NCI-H345 treated with DMSO at 0.1 percent for 48 hours (cell line): ENCODE results near the gene DYNLT2.
"Not testable (repeated sequence)": the region's sequence is repeated elsewhere in the genome, so short reads cannot be mapped to it uniquely, and the experiment has no call there.

Experiments used
- DNase-seq: peaks from one replicate; lab custom pipeline; 2025; ENCODE audit not compliant: unreplicated experiment; lab: John Stamatoyannopoulos, UW

DYNLT2 gene

DNA sequence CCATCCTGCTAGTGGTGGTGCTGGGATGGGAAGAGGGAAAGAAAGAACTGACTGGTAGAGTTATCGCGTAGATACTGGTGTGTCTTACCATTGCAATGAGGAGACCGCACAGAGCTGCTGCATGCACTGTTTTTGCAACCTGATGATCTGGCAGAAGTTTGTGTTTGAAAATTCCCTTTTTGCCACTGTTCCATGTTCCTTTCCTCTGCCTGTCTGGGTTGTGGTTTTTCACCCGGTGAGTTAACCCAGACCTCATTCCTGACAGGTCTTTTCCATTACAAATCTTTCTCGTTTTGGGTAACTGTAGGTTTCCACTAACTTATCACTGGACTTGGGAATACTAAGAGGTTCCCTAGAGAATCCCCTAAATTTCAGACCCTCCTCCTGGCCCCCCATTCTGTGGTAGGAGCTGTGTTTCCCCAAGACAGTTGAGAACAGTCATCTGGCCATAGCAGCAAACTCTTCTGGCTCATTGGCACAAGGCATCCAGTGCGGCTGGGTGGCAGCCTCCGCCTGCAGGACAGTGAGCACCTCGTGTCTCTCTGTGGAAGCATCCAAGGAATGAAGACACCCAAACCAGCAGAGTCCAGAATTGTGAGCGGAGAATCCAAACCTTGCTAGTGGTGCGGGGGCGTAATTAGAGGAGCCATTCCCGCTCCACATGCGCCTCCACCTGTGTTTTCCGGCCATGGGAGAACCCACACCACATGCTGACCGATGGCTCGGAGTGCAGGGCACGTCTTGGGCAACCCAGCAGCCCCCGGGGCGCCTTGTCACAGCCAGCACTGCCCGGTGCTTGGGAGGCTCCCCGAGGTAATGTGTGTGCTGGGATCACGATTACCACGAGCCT is 32.8 kb upstream of the DYNLT2 start:
- no peak for DNase-seq

- DNase-seq, result no peak
Measured at GRCh38 chr6:169783401-169783800, 32.0 kb upstream of the DYNLT2 start.

DNA sequence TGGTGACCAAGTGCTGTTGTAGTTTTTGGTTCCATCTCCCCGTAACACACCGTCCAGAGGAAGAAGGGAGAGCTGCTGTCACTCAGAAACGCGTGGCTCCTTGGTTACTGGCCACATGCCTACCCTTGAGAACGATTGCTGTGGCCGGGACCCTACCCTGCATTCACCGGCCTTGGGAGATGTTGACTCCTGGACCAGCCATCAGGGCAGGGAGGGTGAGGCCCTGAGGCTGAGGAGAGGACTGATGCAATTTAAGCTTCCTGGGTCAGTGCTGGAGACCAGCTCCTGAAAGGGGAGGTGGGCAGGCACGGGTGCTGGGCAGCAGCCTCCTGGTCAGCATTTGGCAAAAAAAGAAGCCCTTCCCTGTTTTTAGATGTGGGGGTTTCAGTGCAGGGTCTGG is 31.6 kb upstream of the DYNLT2 start:
- DNase-seq, result no peak

GRCh38 chr6:169780571-169781091 is 29.3 kb upstream of the DYNLT2 start:
- DNase-seq, result no peak

DNA sequence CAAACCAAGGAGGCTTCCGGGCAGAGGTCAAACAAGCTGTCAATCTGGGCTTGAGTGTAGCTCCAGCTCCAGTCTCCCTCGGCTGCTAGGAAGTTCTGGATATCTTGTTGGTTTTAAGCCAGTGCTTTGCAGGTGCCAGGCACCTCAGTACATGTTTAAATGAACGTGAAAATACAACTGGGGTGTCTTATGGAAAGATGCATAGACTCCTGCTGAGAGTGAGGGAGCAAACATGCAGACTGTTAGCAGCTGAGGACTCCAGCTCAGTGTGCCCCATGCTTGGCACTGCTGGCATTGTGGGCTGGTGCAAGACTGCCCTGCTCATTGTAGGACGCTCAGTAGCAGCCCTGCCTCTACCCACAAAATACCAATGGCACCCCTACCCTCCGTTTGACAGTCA is 28.5 kb upstream of the DYNLT2 start:
- DNase-seq, result no peak

DNA sequence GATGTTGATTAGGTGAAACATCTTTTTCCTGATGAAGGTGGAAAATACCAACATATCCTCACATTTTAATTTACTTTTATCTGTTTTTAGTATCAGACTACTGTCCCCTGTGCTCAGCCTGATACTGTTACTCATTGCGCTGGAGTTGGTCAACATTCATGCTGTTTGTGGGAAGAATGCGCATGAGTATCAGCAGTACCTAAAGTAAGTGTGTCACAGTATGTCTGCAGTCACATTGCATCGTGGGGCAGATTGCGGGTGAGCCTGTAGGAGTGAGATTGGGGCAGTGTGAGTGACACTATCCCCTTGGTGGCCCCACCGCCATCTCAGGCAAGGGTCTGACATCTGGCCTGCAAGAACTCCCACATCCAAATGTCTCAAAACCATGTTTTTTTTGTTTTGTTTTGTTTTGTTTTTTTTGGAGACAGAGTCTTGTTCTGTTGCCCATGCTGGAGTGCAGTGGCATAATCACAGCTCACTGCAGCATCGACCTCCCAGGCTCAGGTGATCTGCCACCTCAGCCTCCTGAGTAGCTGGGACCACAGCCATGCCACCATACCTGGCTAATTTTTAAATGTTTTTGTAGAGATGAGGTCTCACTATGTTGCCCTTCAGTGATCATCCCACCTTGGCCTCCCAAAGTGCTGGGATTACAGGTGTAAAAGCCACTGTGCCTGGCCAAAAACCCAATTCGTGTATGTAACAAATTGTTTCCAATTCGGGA is 27.9 kb upstream of the DYNLT2 start:
- no peak for DNase-seq

- DNase-seq, result no peak
Measured at GRCh38 chr6:169778646-169779045, 27.3 kb upstream of the DYNLT2 start.

- DNase-seq, result no peak
Measured at GRCh38 chr6:169777896-169778295, 26.5 kb upstream of the DYNLT2 start.

- no peak for DNase-seq
Measured at GRCh38 chr6:169776379-169776778, 25.0 kb upstream of the DYNLT2 start.

DNA sequence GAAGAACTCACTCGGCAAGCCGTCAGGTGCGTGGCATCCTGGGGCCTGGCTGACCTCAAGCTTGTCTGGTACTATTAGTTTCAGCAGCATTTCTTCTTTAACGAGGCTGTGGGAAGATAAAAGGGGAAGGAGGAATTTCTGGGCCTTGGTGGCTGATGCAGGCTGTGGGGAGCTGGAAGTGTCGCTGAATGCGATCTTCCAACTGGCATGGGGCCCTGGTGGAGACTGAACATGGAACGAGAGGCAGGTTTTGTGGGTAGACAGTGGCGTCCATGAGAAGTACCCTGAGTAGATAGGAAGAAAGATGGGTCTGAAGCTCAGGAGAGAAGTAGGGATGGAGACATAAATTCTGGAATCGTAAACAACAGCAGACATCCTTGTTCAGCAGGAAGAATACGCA is 23.9 kb upstream of the DYNLT2 start:
- no peak for DNase-seq

DNA sequence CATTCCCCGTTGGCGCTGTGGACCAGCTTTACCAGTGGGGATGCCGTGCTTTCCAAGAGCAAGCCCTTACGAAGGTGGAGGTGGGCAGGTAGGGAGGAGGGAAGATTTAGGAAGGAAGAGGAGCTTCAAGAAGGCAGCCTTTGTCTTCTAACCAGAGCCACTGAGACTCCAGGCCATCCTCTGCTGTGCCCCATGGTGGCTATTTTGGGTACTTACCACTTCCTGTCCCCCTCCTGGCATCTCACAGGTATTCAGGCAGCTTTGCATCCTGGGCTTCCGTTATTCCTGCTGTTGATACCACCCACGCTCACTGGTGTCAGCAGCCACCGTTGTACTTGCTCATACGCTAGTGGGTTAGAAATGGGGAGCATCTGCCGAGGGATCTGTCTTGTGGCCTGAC is 23.0 kb upstream of the DYNLT2 start:
- DNase-seq, result no peak

DNA sequence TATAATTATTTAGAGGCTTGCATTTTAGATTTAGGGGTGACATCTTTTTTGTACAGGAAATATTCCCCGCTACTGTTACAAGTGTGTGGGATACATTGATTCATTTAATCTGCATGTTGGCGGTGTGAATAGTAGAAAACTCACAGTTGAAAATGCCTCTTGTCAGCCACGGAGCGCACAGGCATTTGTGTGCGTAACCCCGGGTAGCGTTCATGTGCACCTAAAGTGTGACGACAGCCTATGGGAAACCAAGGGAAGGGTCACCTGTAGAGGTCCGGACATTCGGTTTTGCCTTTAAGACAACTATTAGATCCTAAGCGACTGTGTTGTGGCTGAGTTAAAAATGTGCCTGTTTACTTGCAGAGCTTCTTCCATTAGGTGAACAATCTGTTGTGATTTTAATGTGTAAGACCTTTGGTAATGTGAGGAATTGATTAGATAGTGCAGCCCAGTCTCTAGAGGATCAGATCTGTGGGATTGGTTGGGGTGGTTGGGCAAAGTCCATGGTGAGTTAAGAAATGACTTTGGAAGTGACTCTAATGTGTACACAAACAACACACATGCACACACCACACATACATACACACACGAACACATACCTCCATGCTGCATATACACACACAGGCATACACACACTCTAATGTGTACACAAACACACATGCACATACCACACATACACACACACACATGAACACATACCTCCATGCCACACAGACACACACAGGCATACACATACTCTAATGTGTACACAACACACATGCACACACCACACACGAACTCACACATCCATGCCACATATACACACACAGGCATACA is 15.8 kb upstream of the DYNLT2 start:
- DNase-seq, result no peak

GRCh38 chr6:169766232-169766631 is 14.9 kb upstream of the DYNLT2 start:
- DNase-seq, result no peak

DNA sequence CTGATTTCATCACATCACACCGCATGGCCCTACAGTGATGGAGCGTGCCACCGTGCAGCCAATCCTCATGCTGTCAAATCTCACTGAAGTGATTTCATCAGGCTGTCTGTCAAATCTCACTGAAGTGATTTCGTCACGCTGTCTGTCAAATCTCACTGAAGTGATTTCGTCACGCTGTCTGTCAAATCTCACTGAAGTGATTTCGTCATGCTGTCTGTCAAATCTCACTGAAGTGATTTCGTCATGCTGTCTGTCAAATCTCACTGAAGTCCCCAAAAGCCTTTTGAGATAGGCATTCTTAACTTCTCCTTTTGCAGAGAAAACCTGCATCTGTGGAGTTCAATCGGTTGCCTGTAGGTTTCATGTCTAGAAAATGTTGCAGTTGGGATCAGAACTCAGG is 14.4 kb upstream of the DYNLT2 start:
- not testable (repeated sequence) for DNase-seq

DNA sequence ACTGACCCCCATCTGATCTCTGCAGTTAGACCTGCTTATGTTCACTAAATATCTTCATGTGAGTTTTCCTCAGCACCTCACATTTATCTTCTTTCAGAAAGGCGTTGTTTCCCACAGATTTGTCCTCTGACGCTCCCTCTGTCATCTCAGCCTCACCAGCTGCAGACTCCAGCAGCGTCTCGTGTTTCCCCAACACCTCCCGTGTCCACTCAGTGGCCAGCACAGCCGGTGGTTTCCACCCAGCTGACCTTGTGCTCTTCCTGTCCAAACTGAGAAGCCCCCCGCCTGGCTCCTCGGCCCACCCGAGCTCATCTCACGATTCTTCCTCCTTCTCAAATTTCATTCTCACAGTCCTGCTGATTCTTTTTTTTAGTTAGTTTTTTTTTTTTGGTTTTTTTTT is 12.5 kb upstream of the DYNLT2 start:
- no peak for DNase-seq

DNA sequence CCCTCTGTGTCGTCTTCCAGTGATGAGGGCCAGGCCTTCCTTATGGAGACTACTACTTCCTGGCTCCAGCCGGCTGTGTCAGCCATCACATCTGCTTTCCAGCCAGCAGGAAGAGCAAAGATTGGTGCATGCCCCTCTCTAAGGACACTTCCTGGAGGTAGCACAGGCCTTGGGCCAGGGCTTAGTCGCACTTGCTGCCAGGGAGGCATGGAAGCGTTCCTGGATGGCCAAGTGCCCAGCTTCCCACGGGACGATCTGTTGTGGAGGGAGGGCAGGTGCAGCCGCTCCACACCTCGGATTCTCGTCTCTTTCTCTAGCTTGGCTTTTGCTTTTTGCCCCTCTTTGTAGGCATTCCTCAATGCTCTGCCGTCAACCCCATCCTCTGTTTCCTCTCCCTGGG is 11.9 kb upstream of the DYNLT2 start:
- DNase-seq, result no peak

DNA sequence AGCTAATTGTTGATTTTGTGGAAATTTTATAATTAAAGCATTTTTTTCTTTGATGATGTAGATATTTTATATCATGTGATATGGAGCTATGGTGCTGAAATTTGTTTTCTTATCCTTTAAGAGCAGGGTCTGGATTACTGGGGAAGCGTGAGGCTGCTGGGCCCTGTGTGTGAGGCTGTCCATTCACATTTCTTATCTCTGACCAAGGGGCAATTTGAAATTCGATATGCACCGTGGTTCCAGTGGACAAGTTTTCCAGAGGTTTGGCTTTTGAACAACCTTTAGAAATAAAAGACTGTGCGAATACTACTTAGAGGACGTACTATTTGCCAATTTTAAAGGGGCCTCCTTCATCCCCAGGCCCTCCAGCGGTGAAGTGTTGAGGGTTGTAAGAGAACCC is 3.8 kb upstream of the DYNLT2 start:
- no peak for DNase-seq

- no peak for DNase-seq
Measured at GRCh38 chr6:169752074-169752623, 777 bp upstream of the DYNLT2 start.

GRCh38 chr6:169746556-169746955 is 4.8 kb downstream of the DYNLT2 start:
- DNase-seq, result no peak

DNA sequence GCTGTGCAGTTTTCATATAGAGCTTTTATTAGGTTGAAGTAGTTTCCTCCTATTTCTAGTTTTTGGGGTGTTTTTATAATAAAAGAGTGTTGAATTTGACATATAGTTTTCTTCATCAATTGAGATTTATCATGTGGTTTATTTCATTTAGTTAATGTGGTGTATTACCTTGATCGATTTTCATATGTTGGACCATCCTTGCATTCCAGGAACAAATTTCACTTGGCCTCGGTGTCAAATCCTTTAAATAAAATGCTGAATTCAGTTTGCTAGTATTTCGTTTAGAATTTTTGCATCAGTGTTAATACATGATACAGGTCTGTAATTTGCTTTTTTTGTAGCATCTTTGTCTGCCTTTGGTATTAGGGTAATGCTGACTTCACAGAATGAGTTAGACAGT is 6.0 kb downstream of the DYNLT2 start:
- no peak for DNase-seq

GRCh38 chr6:169741344-169741743 is 10.0 kb downstream of the DYNLT2 start:
- no peak for DNase-seq
